ENCODE measurements around the gene TGM6.

The TGM6 gene

DNA sequence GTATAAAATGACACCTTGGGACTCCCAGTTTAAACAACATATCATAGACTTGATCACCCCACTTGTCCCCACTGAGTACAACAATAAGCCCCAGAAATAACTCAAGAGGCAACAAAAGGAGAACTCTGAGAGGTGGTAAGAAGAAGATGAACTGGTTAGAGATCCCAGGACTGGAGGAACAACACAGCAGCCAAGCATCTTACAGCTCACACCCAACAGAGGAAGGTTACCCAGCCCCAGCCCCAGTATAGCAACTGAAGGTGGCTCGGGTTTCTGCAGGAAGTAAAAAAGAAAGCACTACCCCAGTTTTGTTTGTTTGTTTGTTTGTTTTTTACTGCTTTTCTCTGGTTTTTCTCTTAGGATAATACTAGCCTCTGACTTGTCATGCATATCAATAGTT is 17.1 kb upstream of the TGM6 start:
- DNase-seq (ENCODE audit: extremely low read depth, insufficient read length), result no peak
- H3K36me3 ChIP-seq (ENCODE audit: control insufficient read depth, insufficient read depth, low read length), result no peaks in the 10 kb centered on the region
- H3K4me3 ChIP-seq (replicated peaks; ENCODE audit: low read depth, low read length), result no peak overlapping the region
- no peak for TF ChIP-seq CTCF (IDR thresholded peaks at IDR 0.05; ENCODE audit: insufficient read depth, low read length, poor library complexity, severe bottlenecking)
- H3K27me3 ChIP-seq (replicated peaks; ENCODE audit: control insufficient read depth, insufficient read depth, low read length), result no peaks in the 10 kb centered on the region

GRCh38 chr20:2364044-2364443 is 16.7 kb upstream of the TGM6 start:
- no peak for TF ChIP-seq CTCF (IDR thresholded peaks at IDR 0.05; ENCODE audit: insufficient read depth, low read length, poor library complexity, severe bottlenecking)
- H3K27me3 ChIP-seq (replicated peaks; ENCODE audit: control insufficient read depth, insufficient read depth, low read length), result no peaks in the 10 kb centered on the region
- H3K4me3 ChIP-seq (replicated peaks; ENCODE audit: low read depth, low read length), result no peak overlapping the region
- DNase-seq (ENCODE audit: extremely low read depth, insufficient read length), result no peak
- H3K36me3 ChIP-seq (ENCODE audit: control insufficient read depth, insufficient read depth, low read length), result no peaks in the 10 kb centered on the region

GRCh38 chr20:2365091-2365490 is 15.6 kb upstream of the TGM6 start:
- Histone ChIP-seq H3K27me3 (replicated peaks; ENCODE audit: control insufficient read depth, insufficient read depth, low read length) (no peaks in the 10 kb centered on the region), H3K36me3 (ENCODE audit: control insufficient read depth, insufficient read depth, low read length) (no peaks in the 10 kb centered on the region), H3K4me3 (replicated peaks; ENCODE audit: low read depth, low read length) (no peak overlapping the region)
- DNase-seq (ENCODE audit: extremely low read depth, insufficient read length), result no peak
- TF ChIP-seq CTCF (IDR thresholded peaks at IDR 0.05; ENCODE audit: insufficient read depth, low read length, poor library complexity, severe bottlenecking), result no peak

- Histone ChIP-seq H3K36me3 (ENCODE audit: control insufficient read depth, insufficient read depth, low read length) (no peaks in the 10 kb centered on the region), H3K27me3 (replicated peaks; ENCODE audit: control insufficient read depth, insufficient read depth, low read length) (no peaks in the 10 kb centered on the region), H3K4me3 (replicated peaks; ENCODE audit: low read depth, low read length) (no peak overlapping the region)
- DNase-seq (ENCODE audit: extremely low read depth, insufficient read length), result no peak
- no peak for TF ChIP-seq CTCF (IDR thresholded peaks at IDR 0.05; ENCODE audit: insufficient read depth, low read length, poor library complexity, severe bottlenecking)
These were observed 15.0 kb upstream of the TGM6 start for GRCh38 chr20:2365666-2366065.

DNA sequence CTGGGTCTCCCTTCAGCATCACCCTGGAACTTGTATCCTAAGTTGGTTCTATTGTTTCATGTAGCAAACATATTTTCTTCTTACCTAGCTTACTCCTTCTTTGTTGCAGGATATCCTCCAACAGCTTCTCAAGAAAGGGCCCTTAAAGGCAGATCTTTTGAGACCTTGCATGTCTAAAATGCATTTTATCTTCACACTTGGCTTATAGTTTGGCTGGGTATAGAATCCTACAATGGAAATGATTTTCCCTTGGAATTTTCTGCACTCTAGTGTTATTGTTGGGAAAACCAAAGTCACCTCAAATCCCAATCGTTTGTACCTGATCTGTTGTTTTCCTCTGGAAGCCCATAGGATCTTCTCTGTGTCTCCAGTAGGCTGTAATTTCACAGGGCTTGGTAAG is 12.1 kb upstream of the TGM6 start:
- no peak for TF ChIP-seq CTCF (IDR thresholded peaks at IDR 0.05; ENCODE audit: insufficient read depth, low read length, poor library complexity, severe bottlenecking)
- DNase-seq (ENCODE audit: extremely low read depth, insufficient read length), result no peak
- H3K36me3 ChIP-seq (ENCODE audit: control insufficient read depth, insufficient read depth, low read length), result no peaks in the 10 kb centered on the region
- H3K4me3 ChIP-seq (replicated peaks; ENCODE audit: low read depth, low read length), result no peak overlapping the region
- H3K27me3 ChIP-seq (replicated peaks; ENCODE audit: control insufficient read depth, insufficient read depth, low read length), result no peaks in the 10 kb centered on the region

- Histone ChIP-seq H3K27me3 (replicated peaks; ENCODE audit: control insufficient read depth, insufficient read depth, low read length) (no peaks in the 10 kb centered on the region; the same call in none of the 2 replicates), H3K4me3 (replicated peaks; ENCODE audit: low read depth, low read length) (no peak overlapping the region), H3K36me3 (ENCODE audit: control insufficient read depth, insufficient read depth, low read length) (no peaks in the 10 kb centered on the region)
- TF ChIP-seq CTCF (IDR thresholded peaks at IDR 0.05; ENCODE audit: insufficient read depth, low read length, poor library complexity, severe bottlenecking), result no peak
- DNase-seq (ENCODE audit: extremely low read depth, insufficient read length), result no peak
These were observed 7.6 kb upstream of the TGM6 start for GRCh38 chr20:2373098-2373497.
